Endodermal cell (in vitro differentiated cells): Measurements from ENCODE around the gene BMPR1B. TPM values are rescaled to one million over a fixed set of nuclear protein-coding genes. Genes with fewer than 3 reads are reported as not detected.

Source experiments
- DNase-seq: peaks from one replicate; pipeline ENCODE4 v3.0.0-alpha.2; 2017
- H3K27ac ChIP-seq: 2 replicates; pipeline ENCODE4 v1.5.1; 2013; ENCODE audit warnings: mild to moderate bottlenecking, low read depth, low read length, moderate library complexity
- H3K27me3 ChIP-seq: 2 replicates; pipeline ENCODE4 v1.6.1; 2013; ENCODE audit warnings: mild to moderate bottlenecking, low read length, moderate library complexity; ENCODE audit not compliant: insufficient read depth, control insufficient read depth, poor library complexity, severe bottlenecking
- H3K36me3 ChIP-seq: 2 replicates; pipeline ENCODE4 v1.7.0; 2013; ENCODE audit warnings: mild to moderate bottlenecking, low read length, moderate library complexity; ENCODE audit not compliant: control insufficient read depth, insufficient read depth
- H3K4me1 ChIP-seq: one replicate; pipeline ENCODE4 v1.7.0; 2013; ENCODE audit warnings: low read length; ENCODE audit not compliant: control insufficient read depth, insufficient read depth
- H3K4me3 ChIP-seq: 2 replicates; pipeline ENCODE4 v1.5.1; 2013; ENCODE audit warnings: mild to moderate bottlenecking, low read length, moderate library complexity
- H3K9ac ChIP-seq: 2 replicates; pipeline ENCODE4 v1.6.1; 2013; ENCODE audit warnings: mild to moderate bottlenecking, low read length, moderate library complexity; ENCODE audit not compliant: poor library complexity, severe bottlenecking; ENCODE audit errors: extremely low read depth
- H3K9me3 ChIP-seq: 2 replicates; pipeline ENCODE4 v1.6.1; 2013; ENCODE audit warnings: mild to moderate bottlenecking, low read length, moderate library complexity; ENCODE audit not compliant: control insufficient read depth
- H3K27ac Mint-ChIP-seq: 2 replicates; pipeline ENCODE4 v1.8.0; 2020; ENCODE audit warnings: mixed read lengths
- H3K27me3 Mint-ChIP-seq: 2 replicates; pipeline ENCODE4 v1.8.0; 2021; ENCODE audit warnings: mild to moderate bottlenecking, mixed read lengths; ENCODE audit not compliant: insufficient read depth
- H3K36me3 Mint-ChIP-seq: 2 replicates; pipeline ENCODE4 v1.8.0; 2020; ENCODE audit warnings: low read depth, mixed read lengths
- H3K4me1 Mint-ChIP-seq: 2 replicates; pipeline ENCODE4 v1.8.0; 2020; ENCODE audit warnings: mixed read lengths
- H3K4me3 Mint-ChIP-seq: 2 replicates; pipeline ENCODE4 v1.8.0; 2020; ENCODE audit warnings: mild to moderate bottlenecking, moderate library complexity, mixed read lengths
- H3K9me3 Mint-ChIP-seq: 2 replicates; pipeline ENCODE4 v1.8.0; 2020; ENCODE audit warnings: mild to moderate bottlenecking, mixed read lengths
- CTCF ChIP-seq: fragments of 200-600 bp; sonication (generic); conservative IDR thresholded peaks from 2 replicates; pipeline ENCODE4 v1.5.0; 2021; ENCODE audit warnings: antibody characterized with exemption, mild to moderate bottlenecking
- WGBS, 2 experiments: methylation state at CpG; one replicate each; pipeline versions ENCODE4 v1.1.5 to v1.1.7; 2013; ENCODE audit warnings: missing lambda C conversion rate in 2 of 2, mixed read lengths in 1 of 2; ENCODE audit not compliant: insufficient coverage in 1 of 2, insufficient read length in 1 of 2; 5-methylcytosine and 5-hydroxymethylcytosine counted together
- total RNA-seq, 2 donors: library from RNA; stranded (reverse); fragmentation: NEBNext Ultra II Directional in 1 of 2; extraction: Animal tissue kit (Norgen Biotek cat#: 25700) in 1 of 2; gene quantifications; 2 replicates in 1 of 2; 3 replicates in 1 of 2; pipeline ENCODE4 v1.2.1, GENCODE V29; 2021

BMPR1B gene
- total RNA-seq, 2 donors from 2014 or later, result 2.8 to 3.6 TPM

GRCh38 chr4:94728056-94728766, 29.5 kb upstream of the BMPR1B start:
- no peaks in the 10 kb centered on the region for H3K27me3 ChIP-seq
- Mint-ChIP-seq H3K36me3 (no peaks in the 10 kb centered on the region), H3K4me3 (no peak overlapping the region), H3K27ac (no peak overlapping the region), H3K4me1 (peaks cover 19% of the 10 kb centered on the region), H3K27me3 (no peaks in the 10 kb centered on the region), H3K9me3 (peaks cover 2% of the 10 kb centered on the region)
- peaks cover 6% of the 10 kb centered on the region for H3K9me3 ChIP-seq
- WGBS, 2 experiments, result 93 to 100% methylated on average over 5 to 7 of the region's 7 CpGs
- no peaks in the 10 kb centered on the region for H3K36me3 ChIP-seq
- no peak overlapping the region for H3K4me3 ChIP-seq
- no peak for DNase-seq
- no peaks in the 10 kb centered on the region for H3K4me1 ChIP-seq
- H3K27ac ChIP-seq, result no peak overlapping the region
- TF ChIP-seq CTCF, result no peak
- no peak overlapping the region for H3K9ac ChIP-seq

GRCh38 chr4:94732358-94732698, 25.4 kb upstream of the BMPR1B start:
- H3K36me3 ChIP-seq, result no peaks in the 10 kb centered on the region
- H3K36me3 Mint-ChIP-seq, result no peaks in the 10 kb centered on the region
- no peak overlapping the region for H3K9ac ChIP-seq
- H3K27ac ChIP-seq, result no peak overlapping the region
- TF ChIP-seq CTCF, result no peak
- no peaks in the 10 kb centered on the region for H3K4me1 ChIP-seq
- DNase-seq, result no peak
- peaks cover 2% of the 10 kb centered on the region for H3K9me3 Mint-ChIP-seq
- H3K27me3 Mint-ChIP-seq, result no peaks in the 10 kb centered on the region
- no peak overlapping the region for H3K27ac Mint-ChIP-seq
- H3K4me3 ChIP-seq, result no peak overlapping the region
- H3K9me3 ChIP-seq, result peaks cover 6% of the 10 kb centered on the region
- H3K4me3 Mint-ChIP-seq, result no peak overlapping the region
- H3K4me1 Mint-ChIP-seq, result no peaks in the 10 kb centered on the region
- H3K27me3 ChIP-seq, result no peaks in the 10 kb centered on the region

- no peak overlapping the region for H3K9ac ChIP-seq
- no peak overlapping the region for H3K27ac ChIP-seq
- Mint-ChIP-seq H3K9me3 (peaks cover 5% of the 10 kb centered on the region), H3K36me3 (no peaks in the 10 kb centered on the region), H3K4me1 (no peaks in the 10 kb centered on the region), H3K4me3 (no peak overlapping the region), H3K27ac (no peak overlapping the region), H3K27me3 (no peaks in the 10 kb centered on the region)
- peaks cover 4% of the 10 kb centered on the region for H3K4me1 ChIP-seq
- no peaks in the 10 kb centered on the region for H3K27me3 ChIP-seq
- no peak for TF ChIP-seq CTCF
- H3K9me3 ChIP-seq, result no peaks in the 10 kb centered on the region
- no peaks in the 10 kb centered on the region for H3K36me3 ChIP-seq
- 76% methylated on average over 6 of the region's 6 CpGs; no CpG with 5 or more reads in 1 of the 2 experiments for whole genome bisulfite sequencing, 2 experiments
- DNase-seq, result no peak
- H3K4me3 ChIP-seq, result no peak overlapping the region
Observed at GRCh38 chr4:94739741-94740140, 18.0 kb upstream of the BMPR1B start.
